Prostate gland (tissue), 2 donors: ENCODE results near the gene CORIN.

Source experiments
- CTCF ChIP-seq, 4 experiments: fragments of 200-600 bp in 2 of 4; fragments of 450-650 bp in 2 of 4; sonication (generic) in 2 of 4; IDR thresholded peaks; 1 replicate in 3 of 4; 2 replicates in 1 of 4; pipeline ENCODE4 v1.5.1; 2016 to 2019; ENCODE audit warnings: antibody characterized with exemption in 4 of 4, mild to moderate bottlenecking in 2 of 4, moderate library complexity in 2 of 4
- POLR2AphosphoS5 ChIP-seq: sonication (generic); formaldehyde crosslinking; IDR thresholded peaks from one replicate; pipeline ENCODE4 v1.6.1; 2017; ENCODE audit warnings: antibody characterized with exemption

GRCh38 chr4:47598896-47599295 lies 239.0 kb downstream of the CORIN start:
- TF ChIP-seq CTCF (IDR thresholded peaks at IDR 0.05) (no peak), POLR2AphosphoS5 (no peak)
